Activated CD4-positive, alpha-beta T cell treated with anti-CD3 and anti-CD28 coated beads, Interleukin-2, amount 50 U/mL, for 48 hours (primary cell): ENCODE results near the gene ABI3.

Source experiments
- DNase-seq, 2 experiments: peaks; one replicate each; pipeline ENCODE4 v3.0.0-alpha.2; 2020

The ABI3 gene

DNA sequence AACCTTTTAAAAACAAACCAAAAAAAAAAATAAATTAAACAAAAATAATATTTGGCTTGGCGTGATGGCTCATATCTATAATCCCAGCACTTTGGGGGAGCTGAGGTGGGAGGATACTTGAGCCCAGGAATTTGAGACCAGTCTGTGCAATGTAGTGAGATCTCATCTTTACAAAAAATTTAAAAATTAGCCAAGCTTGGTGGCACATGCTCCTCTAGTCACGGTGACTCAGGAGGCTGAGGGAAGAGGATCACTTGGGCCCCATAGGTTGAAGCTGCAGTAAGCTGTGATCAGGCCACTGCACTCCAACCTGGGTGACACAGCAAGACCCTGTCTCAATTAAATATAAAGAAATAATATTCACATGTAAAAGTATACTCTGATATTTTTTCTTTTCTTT is 12.3 kb upstream of the ABI3 start:
- DNase-seq, result no peak

GRCh38 chr17:49200423-49201083 is 10.0 kb upstream of the ABI3 start:
- no peak for DNase-seq

DNA sequence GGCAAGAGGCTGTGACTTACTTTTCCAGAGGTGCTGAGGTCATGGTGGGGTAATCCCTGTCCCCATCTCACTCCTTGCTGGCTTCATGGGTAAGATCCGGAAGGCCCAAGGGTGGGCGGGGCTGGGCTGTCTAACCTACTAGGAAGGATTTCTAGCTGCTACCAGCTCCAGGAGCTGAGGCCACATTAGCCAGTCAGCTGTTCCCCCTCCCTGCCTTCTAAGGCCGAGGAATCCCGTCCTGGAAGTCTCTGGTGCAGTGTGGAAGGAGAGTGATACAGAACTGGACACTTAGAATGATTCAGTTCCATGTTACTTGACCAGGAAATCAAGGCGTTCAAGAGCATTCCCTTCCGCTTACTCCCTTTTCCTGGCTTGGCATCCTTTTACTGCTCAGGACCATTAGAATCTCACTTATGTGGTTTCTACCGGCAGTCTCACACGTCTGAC is 9.0 kb upstream of the ABI3 start:
- no peak for DNase-seq

GRCh38 chr17:49203796-49204195 is 6.7 kb upstream of the ABI3 start:
- no peak for DNase-seq

- no peak for DNase-seq
Measured at GRCh38 chr17:49204516-49204915, 6.0 kb upstream of the ABI3 start.

GRCh38 chr17:49209061-49209571 is 1.4 kb upstream of the ABI3 start:
- DNase-seq, result no peak

GRCh38 chr17:49213399-49213798 is 2.9 kb downstream of the ABI3 start:
- no peak for DNase-seq

- no peak for DNase-seq
Measured at GRCh38 chr17:49213847-49214246, 3.3 kb downstream of the ABI3 start.

- DNase-seq, result no peak
Measured at GRCh38 chr17:49214676-49215360, 4.3 kb downstream of the ABI3 start.

GRCh38 chr17:49216482-49216881 is 6.0 kb downstream of the ABI3 start:
- DNase-seq, result no peak

DNA sequence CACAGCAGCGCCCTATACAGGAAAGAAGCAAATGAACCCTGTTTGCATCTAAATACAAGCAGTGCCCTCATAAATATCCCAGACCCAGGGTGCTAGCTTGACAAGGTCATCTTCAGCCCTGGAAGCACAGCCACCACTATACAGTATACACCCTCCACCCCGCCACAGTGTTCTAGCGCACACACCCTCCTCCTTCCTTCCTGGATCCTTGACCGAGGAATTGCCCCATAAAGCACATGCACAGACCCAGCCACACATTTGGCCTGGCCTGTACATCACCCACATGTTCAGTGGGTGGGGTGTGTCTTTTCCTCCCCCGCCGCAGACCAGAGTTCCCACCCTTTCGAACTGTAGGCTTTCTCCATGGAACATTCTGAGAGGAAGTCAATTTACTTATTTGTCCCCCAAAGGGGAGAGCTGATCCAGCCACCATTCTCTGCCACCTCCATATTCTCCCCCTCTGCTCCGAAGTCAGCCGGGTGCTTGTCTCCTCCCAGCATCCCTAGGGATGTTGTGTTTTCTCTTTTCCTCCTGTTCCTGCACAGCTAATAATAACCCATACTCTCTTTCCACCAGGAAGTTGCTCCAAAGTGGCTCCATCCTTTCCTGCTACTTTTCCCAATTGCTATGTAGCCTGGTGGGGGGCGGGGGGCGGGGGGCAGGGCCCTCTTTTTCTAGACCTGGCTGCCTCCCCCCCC is 6.6 kb downstream of the ABI3 start:
- no peak for DNase-seq

GRCh38 chr17:49217651-49218413 is 7.3 kb downstream of the ABI3 start:
- DNase-seq, result peak; percentile 42 to 54

- no peak for DNase-seq
Measured at GRCh38 chr17:49218941-49219913, 8.7 kb downstream of the ABI3 start.

DNA sequence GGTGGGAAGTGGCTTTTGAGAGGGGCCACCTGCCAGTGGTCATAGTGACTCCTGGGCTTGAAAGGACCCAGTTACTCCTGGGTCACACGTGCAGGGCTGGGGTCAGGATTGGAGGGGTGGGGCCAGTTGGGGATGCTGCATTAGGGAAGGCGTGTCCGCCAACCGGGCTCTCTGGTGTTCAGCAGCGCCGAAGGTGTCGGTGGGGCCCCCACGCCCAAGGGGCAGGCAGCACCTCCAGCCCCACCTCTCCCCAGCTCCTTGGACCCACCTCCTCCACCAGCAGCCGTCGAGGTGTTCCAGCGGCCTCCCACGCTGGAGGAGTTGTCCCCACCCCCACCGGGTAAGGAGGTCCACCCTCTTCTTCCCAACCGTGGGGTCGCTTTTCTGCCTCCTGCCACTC is 9.5 kb downstream of the ABI3 start:
- DNase-seq, result no peak

GRCh38 chr17:49223168-49223516 is 12.6 kb downstream of the ABI3 start:
- DNase-seq, result no peak

- DNase-seq, result peak; percentile 81 to 85
Measured at GRCh38 chr17:49223517-49224197, 13.2 kb downstream of the ABI3 start.

DNA sequence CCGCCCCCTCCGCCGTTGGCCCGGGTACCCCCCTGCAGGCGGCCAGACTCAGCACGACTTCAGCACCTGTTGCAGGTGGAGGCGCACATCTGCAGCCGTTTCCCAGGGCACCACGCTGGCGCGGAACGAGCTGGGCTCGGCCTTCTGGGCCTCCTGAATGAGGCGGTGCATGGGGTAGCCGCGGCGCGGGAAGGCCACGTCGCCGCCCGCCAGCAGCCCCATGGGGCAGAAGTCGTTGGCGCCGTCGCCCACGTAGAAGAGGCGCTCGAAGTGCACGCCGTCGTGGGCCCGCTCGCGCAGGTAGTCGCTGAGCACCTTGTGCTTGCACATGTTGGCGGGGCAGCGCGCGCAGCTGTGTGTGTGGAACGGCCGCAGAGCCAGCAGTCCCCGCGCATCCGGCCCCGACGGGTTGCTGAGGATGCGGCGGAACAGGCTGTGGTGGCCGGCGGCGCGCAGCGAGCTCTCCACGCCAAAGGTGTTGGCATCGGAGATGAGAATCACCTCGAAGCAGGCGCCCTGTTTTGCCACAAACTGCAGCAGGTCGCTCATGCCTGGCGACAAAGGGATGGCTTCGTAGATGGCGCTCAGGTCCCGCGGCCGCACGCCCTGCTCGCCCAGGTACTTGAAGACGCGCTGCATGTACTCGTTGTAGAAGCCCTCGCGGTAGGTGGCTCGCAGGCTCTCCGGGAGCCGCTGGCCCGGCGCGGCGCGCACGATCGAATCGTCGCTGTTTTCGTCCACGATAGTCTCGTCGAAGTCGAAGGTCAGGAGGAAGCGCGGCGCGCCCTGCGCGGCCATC is 13.9 kb downstream of the ABI3 start:
- DNase-seq, result peak; percentile 38 to 54

DNA sequence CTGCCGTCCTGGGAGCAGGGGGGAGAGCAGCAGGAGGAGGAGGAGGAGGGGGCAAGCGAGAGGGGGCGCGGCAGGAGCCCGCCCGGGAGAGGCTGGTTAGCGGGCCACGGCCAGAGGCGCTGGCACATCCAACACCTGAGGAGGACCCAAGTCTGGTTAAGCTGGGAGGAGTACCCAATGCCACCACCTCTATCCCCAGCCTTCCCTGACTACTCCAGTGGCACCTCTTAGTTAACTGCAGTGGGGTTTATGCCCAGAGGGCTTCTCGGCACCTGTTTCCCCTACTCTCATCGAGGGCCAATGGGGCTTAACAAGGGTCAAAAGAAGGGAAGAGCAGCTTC is 14.5 kb downstream of the ABI3 start:
- DNase-seq, result no peak

GRCh38 chr17:49225554-49226236 is 15.2 kb downstream of the ABI3 start:
- DNase-seq, result no peak
